ENCODE results near the gene CTCF.

DNA sequence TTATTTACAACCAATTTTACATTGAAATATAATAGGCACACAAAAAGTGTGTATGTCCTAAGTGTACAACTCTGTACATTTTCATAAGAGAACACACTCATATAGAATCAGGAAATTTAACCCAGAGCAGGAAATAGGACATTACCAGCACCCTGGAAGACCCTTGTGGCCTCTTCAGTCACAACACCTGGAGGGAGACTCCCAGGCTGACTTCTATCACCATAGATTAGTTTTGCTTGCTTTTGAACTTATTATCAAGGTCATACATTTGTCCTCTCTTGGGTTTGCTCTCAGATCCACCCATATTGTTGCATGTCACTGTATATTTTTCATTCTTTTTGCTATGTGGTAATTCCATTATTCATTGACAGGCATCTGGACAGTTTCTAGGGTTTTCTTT lies 27.9 kb upstream of the CTCF start:
- TF ChIP-seq, protein P1, sequence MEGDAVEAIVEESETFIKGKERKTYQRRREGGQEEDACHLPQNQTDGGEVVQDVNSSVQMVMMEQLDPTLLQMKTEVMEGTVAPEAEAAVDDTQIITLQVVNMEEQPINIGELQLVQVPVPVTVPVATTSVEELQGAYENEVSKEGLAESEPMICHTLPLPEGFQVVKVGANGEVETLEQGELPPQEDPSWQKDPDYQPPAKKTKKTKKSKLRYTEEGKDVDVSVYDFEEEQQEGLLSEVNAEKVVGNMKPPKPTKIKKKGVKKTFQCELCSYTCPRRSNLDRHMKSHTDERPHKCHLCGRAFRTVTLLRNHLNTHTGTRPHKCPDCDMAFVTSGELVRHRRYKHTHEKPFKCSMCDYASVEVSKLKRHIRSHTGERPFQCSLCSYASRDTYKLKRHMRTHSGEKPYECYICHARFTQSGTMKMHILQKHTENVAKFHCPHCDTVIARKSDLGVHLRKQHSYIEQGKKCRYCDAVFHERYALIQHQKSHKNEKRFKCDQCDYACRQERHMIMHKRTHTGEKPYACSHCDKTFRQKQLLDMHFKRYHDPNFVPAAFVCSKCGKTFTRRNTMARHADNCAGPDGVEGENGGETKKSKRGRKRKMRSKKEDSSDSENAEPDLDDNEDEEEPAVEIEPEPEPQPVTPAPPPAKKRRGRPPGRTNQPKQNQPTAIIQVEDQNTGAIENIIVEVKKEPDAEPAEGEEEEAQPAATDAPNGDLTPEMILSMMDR (IDR thresholded peaks at IDR 0.05; ENCODE audit: extremely low read depth in 1 of 2, insufficient read depth in 1 of 2, low read depth in 1 of 2, low read length in 2 of 2) = no peak
- TF ChIP-seq POLR2A (IDR thresholded peaks at IDR 0.05; ENCODE audit: low read depth, low read length) = no peak
- TF ChIP-seq EZH2 (IDR thresholded peaks at IDR 0.05; ENCODE audit: borderline replicate concordance, low read depth, low read length, severe bottlenecking) = no peak
- TF ChIP-seq POLR2AphosphoS5 (IDR thresholded peaks at IDR 0.05; ENCODE audit: insufficient read depth, low read depth, low read length) = no peak
- TF ChIP-seq GATA2 (IDR thresholded peaks at IDR 0.05; ENCODE audit: insufficient read depth, insufficient read length, low read depth, low read length) = no peak
- TF ChIP-seq FOS (IDR thresholded peaks at IDR 0.05; ENCODE audit: borderline replicate concordance, insufficient read depth, low read length) = no peak

Data from endothelial cell of umbilical vein (primary cell).